Ovary (tissue), 9 donors: ENCODE measurements around the gene USP14. TPM values are rescaled to one million over a fixed set of nuclear protein-coding genes. Genes with fewer than 3 reads are reported as not detected.

Experiments
- DNase-seq, 5 donors: peaks; one replicate each; pipeline ENCODE4 v3.0.0-alpha.2; 2019 to 2020
- H3K27ac ChIP-seq, 2 donors: fragments of 200-600 bp; one replicate each; pipeline versions ENCODE4 v1.5.1 to v1.8.0; 2019 to 2022
- H3K27me3 ChIP-seq: fragments of 200-600 bp; one replicate; pipeline ENCODE4 v1.8.0; 2022
- H3K36me3 ChIP-seq: fragments of 200-600 bp; sonication (generic); one replicate; pipeline ENCODE4 v1.5.1; 2019
- H3K4me1 ChIP-seq: one replicate; pipeline ENCODE4 v1.8.1; 2013; ENCODE audit warnings: mild to moderate bottlenecking, moderate library complexity; ENCODE audit not compliant: insufficient read depth
- H3K4me3 ChIP-seq: fragments of 200-600 bp; sonication (generic); one replicate; pipeline ENCODE4 v1.5.1; 2017
- H3K9me3 ChIP-seq, 2 donors: fragments of 200-600 bp in 1 of 2; sonication (generic) in 1 of 2; one replicate each; pipeline versions ENCODE4 v1.5.1 to v1.8.1; 2013 to 2019; ENCODE audit warnings: mild to moderate bottlenecking in 1 of 2, moderate library complexity in 1 of 2
- CTCF ChIP-seq, 3 donors: fragments of 450-650 bp in 2 of 3; fragments of 200-600 bp in 1 of 3; IDR thresholded peaks; one replicate each; pipeline versions ENCODE4 v1.5.1 to v1.8.0; 2016 to 2022; ENCODE audit warnings: antibody characterized with exemption in 3 of 3, mild to moderate bottlenecking in 1 of 3
- EP300 ChIP-seq: sonication (generic); formaldehyde crosslinking; IDR thresholded peaks from one replicate; pipeline ENCODE4 v1.6.1; 2017; ENCODE audit warnings: antibody characterized with exemption
- POLR2A ChIP-seq: fragments of 450-650 bp; IDR thresholded peaks from one replicate; pipeline ENCODE4 v1.6.1; 2017; ENCODE audit warnings: antibody characterized with exemption, mild to moderate bottlenecking, moderate library complexity
- WGBS, 3 donors: extraction: QIAGEN DNeasy Blood & Tissue Kit in 1 of 3; methylation state at CpG; one replicate each; pipeline versions ENCODE4 v1.1.5 to v1.1.7; 2013 to 2017; 5-methylcytosine and 5-hydroxymethylcytosine counted together
- intact Hi-C, 4 donors: fragments of 100-400 bp; cut with DNase I; formaldehyde crosslinking; loops; one replicate each; pipeline versions ENCODE4 v1.11.0 to v1.15.1; 2022 to 2023
- polyA plus RNA-seq, 2 donors: library from polyadenylated mRNA; stranded (reverse); fragments of 200-250 nt in 1 of 2; fragments of 350-450 nt in 1 of 2; fragmentation: Illumina TruSeq in 1 of 2; extraction: RNeasy Lipid Tissue Mini Kit (QIAGEN cat#74804) in 1 of 2; gene quantifications; one replicate each; pipeline ENCODE4 v1.2.3, GENCODE V29; 2013 to 2014
- total RNA-seq, 7 donors: library from RNA; depleted of rRNA in 2 of 7; stranded (reverse); fragments of >200 nt in 2 of 7; fragmentation: NEBNext Ultra II Directional in 3 of 7; extraction: Animal tissue kit (Norgen Biotek cat#: 25700) in 3 of 7; gene quantifications; one replicate each; pipeline versions ENCODE4 v1.1.0 to v1.2.4, GENCODE V29; 2016 to 2023
- donor health status: DM: no; HTN: no; CAD: no; lungs with moderate emphysema.
- donor health status: DM: no; HTN: no; CAD: no.
- donor health status: Bipolar disorder and iron deficiency.
- donor health status: DM: yes; HTN: yes; CAD: no.
- donor health status: DM: no; HTN: no; CAD: no.
- donor health status: DM: yes; HTN: yes; CAD: no.

Gene USP14
- total and polyA plus RNA-seq, 9 donors, result 14.4 to 52.1 (median 40.1) TPM

GRCh38 chr18:227374-227773 lies 69.0 kb downstream of the USP14 start:
- DNase-seq, result no peak
- Histone ChIP-seq H3K27ac (no peak overlapping the region), H3K36me3 (no peaks in the 10 kb centered on the region), H3K4me1 (no peaks in the 10 kb centered on the region), H3K27me3 (no peaks in the 10 kb centered on the region), H3K9me3 (no peaks in the 10 kb centered on the region), H3K4me3 (no peak overlapping the region)
- TF ChIP-seq EP300, result no peak
- no peak for TF ChIP-seq POLR2A
- TF ChIP-seq CTCF (IDR thresholded peaks at IDR 0.05), result no peak
- intact Hi-C loops, result no loop called here
- 86 to 92% (median 88%) methylated on average over 6 of the region's 6 CpGs for WGBS, 3 donors

GRCh38 chr18:227902-228301 lies 69.5 kb downstream of the USP14 start:
- Histone ChIP-seq H3K27me3 (no peaks in the 10 kb centered on the region), H3K4me3 (no peak overlapping the region), H3K9me3 (no peaks in the 10 kb centered on the region), H3K36me3 (no peaks in the 10 kb centered on the region), H3K4me1 (no peaks in the 10 kb centered on the region), H3K27ac (no peak overlapping the region)
- 85 to 92% (median 85%) methylated on average over 4 of the region's 4 CpGs for WGBS, 3 donors
- DNase-seq, result no peak
- intact Hi-C loops, result no loop called here
- no peak for TF ChIP-seq EP300
- TF ChIP-seq CTCF (IDR thresholded peaks at IDR 0.05), result no peak
- no peak for TF ChIP-seq POLR2A

- Histone ChIP-seq H3K9me3 (no peaks in the 10 kb centered on the region), H3K27ac (no peak overlapping the region), H3K27me3 (no peaks in the 10 kb centered on the region), H3K4me3 (no peak overlapping the region), H3K4me1 (no peaks in the 10 kb centered on the region), H3K36me3 (no peaks in the 10 kb centered on the region)
- TF ChIP-seq CTCF (IDR thresholded peaks at IDR 0.05) (no peak), POLR2A (no peak), EP300 (no peak)
- intact Hi-C loops, result no loop called here
- 92 to 100% (median 96%) methylated on average over 1 of the region's 1 CpG for WGBS, 3 donors
- no peak for DNase-seq
Observed at GRCh38 chr18:228586-228985, 70.2 kb downstream of the USP14 start.

GRCh38 chr18:231563-231962 lies 73.2 kb downstream of the USP14 start:
- intact Hi-C loops, result no loop called here
- no peak for TF ChIP-seq POLR2A
- TF ChIP-seq EP300, result no peak
- TF ChIP-seq CTCF (IDR thresholded peaks at IDR 0.05), result no peak
- Histone ChIP-seq H3K36me3 (no peaks in the 10 kb centered on the region), H3K4me1 (no peaks in the 10 kb centered on the region), H3K27ac (no peak overlapping the region), H3K4me3 (no peak overlapping the region), H3K9me3 (no peaks in the 10 kb centered on the region), H3K27me3 (no peaks in the 10 kb centered on the region)
- 87 to 96% (median 90%) methylated on average over 1 of the region's 1 CpG for WGBS, 3 donors
- no peak for DNase-seq

GRCh38 chr18:240175-240574 lies 81.8 kb downstream of the USP14 start:
- Histone ChIP-seq H3K36me3 (no peaks in the 10 kb centered on the region), H3K4me3 (no peak overlapping the region), H3K27ac (no peak overlapping the region), H3K4me1 (no peaks in the 10 kb centered on the region), H3K9me3 (no peaks in the 10 kb centered on the region), H3K27me3 (no peaks in the 10 kb centered on the region)
- 81 to 94% (median 88%) methylated on average over 1 of the region's 1 CpG for WGBS, 3 donors
- no peak for DNase-seq
- no peak for TF ChIP-seq POLR2A
- TF ChIP-seq CTCF (IDR thresholded peaks at IDR 0.05), result no peak
- no peak for TF ChIP-seq EP300
- intact Hi-C loops, result no loop called here
